ENCODE results near the gene PHACTR2.

The PHACTR2 gene

DNA sequence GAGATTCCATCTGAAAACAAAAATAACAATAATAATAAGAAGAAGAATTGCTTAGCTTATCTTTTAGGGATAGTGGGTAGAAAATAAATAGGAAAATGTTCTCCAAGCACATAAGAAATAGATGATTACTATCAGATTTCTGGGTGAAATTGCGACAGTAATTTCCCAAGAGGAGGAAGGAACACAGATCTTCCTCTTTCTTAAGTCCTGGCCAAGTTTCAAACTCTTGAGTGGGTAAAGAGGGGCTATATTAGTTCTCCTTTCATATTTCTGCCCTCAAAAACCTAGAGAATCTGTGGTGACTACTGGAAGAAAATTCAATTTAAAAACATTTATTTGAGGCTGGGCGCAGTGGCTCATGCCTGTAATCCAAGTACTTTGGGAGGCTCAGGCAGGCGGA, 63.7 kb downstream of the PHACTR2 start:
- TF ChIP-seq, protein P1, sequence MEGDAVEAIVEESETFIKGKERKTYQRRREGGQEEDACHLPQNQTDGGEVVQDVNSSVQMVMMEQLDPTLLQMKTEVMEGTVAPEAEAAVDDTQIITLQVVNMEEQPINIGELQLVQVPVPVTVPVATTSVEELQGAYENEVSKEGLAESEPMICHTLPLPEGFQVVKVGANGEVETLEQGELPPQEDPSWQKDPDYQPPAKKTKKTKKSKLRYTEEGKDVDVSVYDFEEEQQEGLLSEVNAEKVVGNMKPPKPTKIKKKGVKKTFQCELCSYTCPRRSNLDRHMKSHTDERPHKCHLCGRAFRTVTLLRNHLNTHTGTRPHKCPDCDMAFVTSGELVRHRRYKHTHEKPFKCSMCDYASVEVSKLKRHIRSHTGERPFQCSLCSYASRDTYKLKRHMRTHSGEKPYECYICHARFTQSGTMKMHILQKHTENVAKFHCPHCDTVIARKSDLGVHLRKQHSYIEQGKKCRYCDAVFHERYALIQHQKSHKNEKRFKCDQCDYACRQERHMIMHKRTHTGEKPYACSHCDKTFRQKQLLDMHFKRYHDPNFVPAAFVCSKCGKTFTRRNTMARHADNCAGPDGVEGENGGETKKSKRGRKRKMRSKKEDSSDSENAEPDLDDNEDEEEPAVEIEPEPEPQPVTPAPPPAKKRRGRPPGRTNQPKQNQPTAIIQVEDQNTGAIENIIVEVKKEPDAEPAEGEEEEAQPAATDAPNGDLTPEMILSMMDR (IDR thresholded peaks at IDR 0.05; ENCODE audit: insufficient read depth, low read depth, low read length, missing control alignments) = no peak
- H3K4me3 ChIP-seq (ENCODE audit: low read depth, low read length) = no peak overlapping the region
- no peak for DNase-seq (ENCODE audit: low read depth)

DNA sequence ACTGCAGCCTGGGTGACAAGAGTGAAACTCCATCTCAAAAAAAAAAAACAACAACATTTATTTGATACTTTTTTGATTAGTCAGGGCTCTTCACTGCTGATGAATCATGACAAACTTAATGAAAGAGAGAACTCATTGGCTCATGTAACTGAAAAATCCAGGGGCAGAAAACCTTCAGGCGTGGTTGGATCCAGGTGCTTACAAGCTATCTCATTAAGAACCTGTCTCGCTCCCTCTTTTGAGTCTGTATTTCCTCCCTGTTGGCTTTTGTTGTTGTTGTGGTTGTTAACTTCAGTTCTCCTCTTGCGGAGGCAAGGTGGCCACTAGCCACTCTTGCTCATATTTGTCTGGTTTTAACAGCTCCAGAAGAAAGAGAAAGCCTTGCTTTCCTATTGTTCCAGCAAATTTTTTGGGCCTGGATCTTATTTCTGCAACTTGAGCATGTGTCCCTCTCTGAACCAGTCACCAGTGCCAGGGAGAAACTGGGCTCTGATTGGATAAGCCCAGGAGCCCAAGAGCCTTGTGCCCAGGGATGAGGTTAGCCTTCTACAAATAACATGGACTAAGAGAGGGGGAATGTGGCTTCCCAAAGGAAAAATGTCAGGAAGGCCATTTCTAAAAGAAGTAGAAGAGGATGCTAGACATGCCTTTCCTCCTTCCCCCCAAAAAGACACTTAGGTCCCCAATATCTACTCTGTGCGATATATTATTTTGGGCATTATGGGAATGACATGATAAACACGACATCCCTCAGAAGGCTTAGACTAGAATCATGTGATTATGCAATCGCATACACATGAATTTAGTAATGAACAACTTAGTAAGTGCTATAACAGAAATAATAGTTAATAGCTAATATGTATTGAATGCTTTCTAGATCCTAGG, 64.5 kb downstream of the PHACTR2 start:
- no peak overlapping the region for H3K4me3 ChIP-seq (ENCODE audit: low read depth, low read length)
- DNase-seq (ENCODE audit: low read depth) = no peak
- TF ChIP-seq, protein P1 (IDR thresholded peaks at IDR 0.05; ENCODE audit: insufficient read depth, low read depth, low read length, missing control alignments) = no peak

DNA sequence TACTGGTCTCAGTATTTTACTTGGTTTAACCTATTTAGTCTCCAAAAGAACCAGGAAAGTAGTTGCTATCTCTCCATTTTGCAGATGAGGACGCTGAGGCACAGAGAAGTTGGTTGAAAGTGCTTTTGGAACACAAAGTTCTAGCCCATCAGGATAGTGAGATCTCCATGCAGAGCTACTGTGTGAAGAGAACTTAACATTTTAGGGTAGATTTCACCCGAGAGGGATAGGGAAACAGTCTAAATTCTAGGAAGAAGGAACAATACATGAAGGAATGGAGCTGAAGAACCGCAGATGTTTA, 65.1 kb downstream of the PHACTR2 start:
- H3K4me3 ChIP-seq (ENCODE audit: low read depth, low read length) = no peak overlapping the region
- TF ChIP-seq, protein P1 (IDR thresholded peaks at IDR 0.05; ENCODE audit: insufficient read depth, low read depth, low read length, missing control alignments) = no peak
- DNase-seq (ENCODE audit: low read depth) = no peak

DNA sequence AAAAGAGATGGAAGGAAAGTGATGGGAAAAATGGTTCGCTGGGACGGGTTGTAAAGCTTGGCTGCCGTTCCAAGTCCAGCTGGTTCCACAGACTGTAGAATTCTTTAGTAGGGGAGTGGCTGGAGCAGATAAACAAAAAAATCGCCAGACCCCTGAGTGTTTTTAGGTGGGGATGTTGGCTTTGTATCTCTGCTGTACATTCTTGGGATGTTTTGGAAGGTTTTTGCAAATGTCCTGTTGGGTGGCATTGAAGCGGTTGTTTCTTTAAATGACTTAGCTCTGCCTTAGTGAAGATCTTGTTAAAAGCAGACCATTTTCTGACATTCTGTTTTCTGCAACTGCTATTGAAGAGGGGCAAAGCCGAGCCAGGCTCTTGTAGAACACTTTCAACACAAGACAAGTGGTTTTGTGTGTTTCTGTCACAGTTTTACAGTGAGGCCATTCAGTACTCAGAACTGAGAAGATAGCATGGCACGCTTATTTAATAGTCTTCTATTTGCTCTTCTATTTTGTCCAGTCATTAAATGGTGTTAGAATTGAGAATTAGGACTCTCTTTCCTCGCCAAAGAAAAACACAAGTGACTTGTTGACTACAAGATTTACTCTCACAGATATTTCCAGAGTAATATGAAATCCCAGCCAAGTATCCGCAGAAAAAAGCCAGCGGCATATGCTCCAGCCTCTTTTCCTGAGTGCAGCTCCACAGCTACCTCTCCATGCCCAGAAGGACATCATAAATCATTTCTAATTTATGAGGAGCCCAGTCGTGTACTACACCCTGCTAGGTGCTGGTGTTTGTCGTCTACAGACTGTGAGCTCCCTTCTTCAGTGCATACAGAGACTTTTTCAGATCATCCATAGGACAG, 65.8 kb downstream of the PHACTR2 start:
- TF ChIP-seq, protein P1 (IDR thresholded peaks at IDR 0.05; ENCODE audit: insufficient read depth, low read depth, low read length, missing control alignments) = no peak
- H3K4me3 ChIP-seq (ENCODE audit: low read depth, low read length) = no peak overlapping the region
- DNase-seq (ENCODE audit: low read depth) = no peak

DNA sequence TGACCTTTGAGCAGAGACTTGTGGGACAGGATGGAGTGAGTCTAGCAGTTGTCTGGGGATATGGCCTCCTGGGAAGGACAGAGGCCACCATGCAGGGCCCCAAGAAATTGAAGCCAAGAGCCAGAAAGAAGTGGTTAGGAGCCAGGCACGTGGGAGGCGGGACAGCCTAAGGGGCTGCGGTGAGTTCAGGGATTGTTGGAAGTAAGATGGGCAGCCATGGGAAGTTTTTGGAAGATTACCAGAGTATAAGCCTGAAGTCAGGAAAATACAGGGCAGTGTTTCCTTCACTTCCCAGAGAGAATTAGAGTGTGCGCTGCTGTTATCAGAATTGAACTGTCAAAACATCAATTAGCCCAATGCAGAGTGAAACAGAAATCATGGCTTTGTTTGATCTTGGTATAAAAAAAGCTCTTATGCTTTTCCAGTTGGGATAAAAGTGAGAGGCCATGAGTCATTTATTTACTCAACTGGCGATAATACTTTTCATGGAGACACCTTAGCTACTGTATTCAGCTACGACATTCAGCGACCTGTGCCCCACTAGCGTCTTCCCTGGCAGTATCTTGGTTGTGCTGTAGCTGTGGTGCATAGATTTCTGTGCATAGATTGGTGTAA, 66.9 kb downstream of the PHACTR2 start:
- H3K4me3 ChIP-seq (ENCODE audit: low read depth, low read length) = no peak overlapping the region
- no peak for DNase-seq (ENCODE audit: low read depth)
- TF ChIP-seq, protein P1 (IDR thresholded peaks at IDR 0.05; ENCODE audit: insufficient read depth, low read depth, low read length, missing control alignments) = no peak

DNA sequence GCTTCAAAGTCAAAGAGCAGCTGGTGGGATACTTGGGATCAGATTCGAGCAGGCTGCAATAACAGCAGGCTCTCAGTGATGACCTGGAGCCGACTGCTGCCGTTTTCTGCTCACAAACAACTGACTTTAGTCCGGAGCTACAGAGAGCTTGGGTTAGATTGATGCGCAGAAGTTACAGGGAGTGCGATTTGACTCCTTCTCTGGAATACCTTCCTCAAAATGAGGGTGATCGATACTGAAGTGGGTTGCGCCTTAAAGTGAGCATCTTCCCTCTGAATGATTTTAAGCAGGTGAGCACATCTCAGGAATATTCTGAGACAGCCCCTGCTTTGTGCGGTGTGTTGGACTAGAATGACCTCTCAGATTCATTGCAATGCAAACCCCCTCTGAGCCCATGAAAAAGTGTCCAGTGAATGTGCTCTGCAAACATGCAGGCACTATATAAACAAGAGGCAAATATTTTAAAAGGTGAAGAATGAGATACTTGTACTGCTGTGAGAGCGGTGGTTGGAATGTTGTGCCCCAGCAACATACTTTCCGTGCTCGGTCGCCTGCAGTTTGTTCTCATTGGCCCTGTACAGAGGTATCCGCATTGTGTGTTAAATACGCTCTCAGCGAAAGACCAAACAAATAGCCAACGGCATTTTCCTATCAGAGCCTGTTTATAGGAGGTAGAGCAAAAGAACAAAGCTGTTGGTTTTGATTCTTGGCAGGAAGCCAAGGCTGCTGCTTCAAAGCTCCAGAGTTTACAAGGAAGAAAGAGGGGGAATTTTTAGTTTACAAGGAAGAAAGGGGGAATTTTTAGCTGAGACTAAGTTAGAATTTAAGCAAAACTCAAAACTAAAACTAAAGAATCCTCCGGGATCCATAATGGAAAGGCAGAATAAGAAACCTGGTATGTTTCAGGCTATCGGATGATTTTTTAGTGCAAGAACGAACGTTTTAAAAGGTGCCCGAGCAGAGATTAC, 67.7 kb downstream of the PHACTR2 start:
- no peak for DNase-seq (ENCODE audit: low read depth)
- H3K4me3 ChIP-seq (ENCODE audit: low read depth, low read length) = no peak overlapping the region
- TF ChIP-seq, protein P1 (IDR thresholded peaks at IDR 0.05; ENCODE audit: insufficient read depth, low read depth, low read length, missing control alignments) = no peak
